Mammary epithelial cell (primary cell): ENCODE results near the gene TMEM17.

ENCODE experiments used
- CTCF ChIP-seq, 2 donors: IDR thresholded peaks in 1 of 2; conservative IDR thresholded peaks in 1 of 2; 2 replicates each; pipeline ENCODE4 v1.5.1; 2011 to 2012; ENCODE audit warnings: inconsistent platforms in 2 of 2, low read length in 2 of 2, mild to moderate bottlenecking in 2 of 2, control low read depth in 1 of 2, low read depth in 1 of 2; ENCODE audit not compliant: insufficient read depth in 1 of 2; ENCODE audit errors: extremely low read depth in 1 of 2
- EZH2 ChIP-seq: IDR thresholded peaks from 2 replicates; pipeline ENCODE4 v1.6.1; 2012; ENCODE audit warnings: low read length, inconsistent platforms, borderline replicate concordance

- TF ChIP-seq CTCF (conservative IDR thresholded peaks at IDR 0.05 in 1 of 2, IDR thresholded peaks at IDR 0.05 in 1 of 2; ENCODE audit: extremely low read depth in 1 of 2, insufficient read depth in 1 of 2, low read depth in 1 of 2, low read length in 2 of 2) (no peak), EZH2 (no peak)
These were observed 34.2 kb downstream of the TMEM17 start for GRCh38 chr2:62471816-62472215.
